ENCODE results near the gene TESPA1. TPM values are rescaled to one million over a fixed set of nuclear protein-coding genes. Genes with fewer than 3 reads are reported as not detected.
A peak's percentile ranks its signal among the peaks of the same experiment; 100 is the strongest.

TESPA1 gene
- total RNA-seq, 1 experiment from 2014 or later: 0.51 TPM

GRCh38 chr12:54996205-54996604 lies 11.6 kb upstream of the TESPA1 start:
- ATAC-seq: no peak
- no TSS peak for BruUV-seq (replicated peaks)
- Histone ChIP-seq H3K27me3 (ENCODE audit: control insufficient read depth, insufficient read depth, low read length) (peaks cover 34% of the 10 kb centered on the region), H3K36me3 (ENCODE audit: control insufficient read depth, insufficient read depth, low read length) (no peaks in the 10 kb centered on the region), H3K9me3 (ENCODE audit: control insufficient read depth, insufficient read depth, low read depth, low read length) (no peaks in the 10 kb centered on the region), H3K4me3 (ENCODE audit: low read depth in 2 of 2, low read length in 2 of 2) (no peak overlapping the region), H3K27ac (ENCODE audit: low read length) (no peak overlapping the region), H3K4me1 (ENCODE audit: control insufficient read depth, insufficient read depth, low read length) (no peaks in the 10 kb centered on the region)
- DNase-seq (ENCODE audit: low read depth, low spot score): no peak
- intact Hi-C loops (cut with micrococcal nuclease; ENCODE audit: unreplicated experiment) (no loop called here), in situ Hi-C loops (cut with HindIII; ENCODE audit: low pct_unique_long_range_greater_than_20kb, low sequenced_read_pairs) (no loop called here)
- POLR2A ChIA-PET: no interaction called here
- CTCF ChIA-PET: interaction anchor here (1.3 kb wide), 1 partner anchor 76 kb away, joined by 6 read pairs; no protein-coding TSS in a partner anchor
- no peak for TF ChIP-seq TCF7L2 (IDR thresholded peaks at IDR 0.05; ENCODE audit: low read depth, low read length)
- TF ChIP-seq CTCF (IDR thresholded peaks at IDR 0.05): no peak
- TF ChIP-seq SIN3A (IDR thresholded peaks at IDR 0.05; ENCODE audit: borderline replicate concordance, insufficient read depth, low read depth, low read length): no peak
- TF ChIP-seq POLR2AphosphoS5 (IDR thresholded peaks at IDR 0.05; ENCODE audit: low read depth, low read length): no peak
- no peak for TF ChIP-seq REST (IDR thresholded peaks at IDR 0.05; ENCODE audit: insufficient read depth in 1 of 2, low read depth in 2 of 2, low read length in 1 of 2)

GRCh38 chr12:54993181-54993835 lies 8.7 kb upstream of the TESPA1 start:
- intact Hi-C loops (cut with micrococcal nuclease; ENCODE audit: unreplicated experiment) (loop anchor here (1.0 to 5.0 kb wide), 2 partner anchors 80 to 149 kb away; no protein-coding TSS in a partner anchor), in situ Hi-C loops (cut with HindIII; ENCODE audit: low pct_unique_long_range_greater_than_20kb, low sequenced_read_pairs) (no loop called here)
- Histone ChIP-seq H3K4me3 (ENCODE audit: low read depth in 2 of 2, low read length in 2 of 2) (no peak overlapping the region), H3K36me3 (ENCODE audit: control insufficient read depth, insufficient read depth, low read length) (no peaks in the 10 kb centered on the region), H3K4me1 (ENCODE audit: control insufficient read depth, insufficient read depth, low read length) (no peaks in the 10 kb centered on the region), H3K27me3 (ENCODE audit: control insufficient read depth, insufficient read depth, low read length) (peaks cover 22% of the 10 kb centered on the region), H3K9me3 (ENCODE audit: control insufficient read depth, insufficient read depth, low read depth, low read length) (no peaks in the 10 kb centered on the region), H3K27ac (ENCODE audit: low read length) (no peak overlapping the region)
- BruUV-seq (replicated peaks): no TSS peak
- ChIA-PET POLR2A (no interaction called here), CTCF (interaction anchor here (0.6 to 2.3 kb wide), 10 partner anchors 19 to 1725 kb away, joined by 3 to 26 read pairs (median 4); no protein-coding TSS in a partner anchor)
- TF ChIP-seq SIN3A (IDR thresholded peaks at IDR 0.05; ENCODE audit: borderline replicate concordance, insufficient read depth, low read depth, low read length): no peak
- no peak for TF ChIP-seq REST (IDR thresholded peaks at IDR 0.05; ENCODE audit: insufficient read depth in 1 of 2, low read depth in 2 of 2, low read length in 1 of 2)
- no peak for TF ChIP-seq POLR2AphosphoS5 (IDR thresholded peaks at IDR 0.05; ENCODE audit: low read depth, low read length)
- TF ChIP-seq CTCF (IDR thresholded peaks at IDR 0.05): peak; percentile 84
- no peak for TF ChIP-seq TCF7L2 (IDR thresholded peaks at IDR 0.05; ENCODE audit: low read depth, low read length)
- peak; percentile 58 for DNase-seq (ENCODE audit: low read depth, low spot score)
- ATAC-seq: peak; percentile 94
